Left ventricle myocardium inferior (tissue), 1 donor: ENCODE data around the gene INHBB. TPM values are rescaled to one million over a fixed set of nuclear protein-coding genes. Genes with fewer than 3 reads are reported as not detected.

ENCODE experiments used
- DNase-seq: peaks from one replicate; pipeline ENCODE4 v3.0.0-alpha.2; 2020
- H3K27ac ChIP-seq: fragments of 200-600 bp; replicated peaks from 2 replicates; pipeline ENCODE4 v1.8.0; 2021
- H3K27me3 ChIP-seq: fragments of 200-600 bp; 2 replicates; pipeline ENCODE4 v1.8.0; 2021; ENCODE audit warnings: low read depth
- H3K36me3 ChIP-seq: fragments of 200-600 bp; 2 replicates; pipeline ENCODE4 v1.8.0; 2021
- H3K4me1 ChIP-seq: fragments of 200-600 bp; 2 replicates; pipeline ENCODE4 v1.8.0; 2021
- H3K4me3 ChIP-seq: fragments of 200-600 bp; 2 replicates; pipeline ENCODE4 v1.8.0; 2021; ENCODE audit warnings: mild to moderate bottlenecking, moderate library complexity
- H3K9me3 ChIP-seq: fragments of 200-600 bp; replicated peaks from 2 replicates; pipeline ENCODE4 v1.8.0; 2021
- CTCF ChIP-seq: fragments of 200-600 bp; IDR thresholded peaks from 2 replicates; pipeline ENCODE4 v1.8.0; 2021; ENCODE audit warnings: antibody characterized with exemption, mild to moderate bottlenecking, borderline replicate concordance
- intact Hi-C: fragments of 100-400 bp; cut with micrococcal nuclease; formaldehyde crosslinking; loops from one replicate; pipeline ENCODE4 v1.11.0; 2022
- long read RNA-seq: library from polyadenylated mRNA; unstranded; transcript quantifications from one replicate; pipeline ENCODE4 v2.0.0, GENCODE V29; 2021
- total RNA-seq: library from RNA; stranded (reverse); fragmentation: NEBNext Ultra II Directional; extraction: Animal tissue kit (Norgen Biotek cat#: 25700); gene quantifications from one replicate; pipeline ENCODE4 v1.2.1, GENCODE V29; 2021
- donor health status: DM: no; HTN: yes; CAD: no; lungs with severe emphysema.

INHBB gene
- 3.2 TPM for total RNA-seq
- long read RNA-seq, partial matches to known transcripts = 0 of 1 reads
- long read RNA-seq, other reads (novel, unspliced or antisense) = 1 of 1 reads

GRCh38 chr2:120346026-120346666, at the start of gene INHBB:
Gene INHBB (plus strand): TSS chr2:120346136. CDS start chr2:120346189, 53 bp downstream.
- no peaks in the 10 kb centered on the region for H3K36me3 ChIP-seq
- peak within 1 kb of the TSS; percentile 55 for H3K27ac ChIP-seq
- peaks cover 98% of the 10 kb centered on the region for H3K27me3 ChIP-seq
- H3K9me3 ChIP-seq = no peaks in the 10 kb centered on the region
- H3K4me3 ChIP-seq = peak within 1 kb of the TSS; percentile 68
- TF ChIP-seq CTCF = no peak
- H3K4me1 ChIP-seq = peaks cover 42% of the 10 kb centered on the region
- intact Hi-C loops = no loop called here
- no peak for DNase-seq

GRCh38 chr2:120298173-120298835, 47.6 kb upstream of the INHBB start:
- no peaks in the 10 kb centered on the region for H3K27me3 ChIP-seq
- no peak overlapping the region for H3K4me3 ChIP-seq
- no peak for DNase-seq
- peaks cover 9% of the 10 kb centered on the region for H3K4me1 ChIP-seq
- H3K36me3 ChIP-seq = peaks cover 58% of the 10 kb centered on the region
- no peak for TF ChIP-seq CTCF
- H3K27ac ChIP-seq = no peak overlapping the region
- intact Hi-C loops = no loop called here
- no peaks in the 10 kb centered on the region for H3K9me3 ChIP-seq

GRCh38 chr2:120299004-120299403, 46.9 kb upstream of the INHBB start:
- no peak for TF ChIP-seq CTCF
- Histone ChIP-seq H3K4me1 (peaks cover 2% of the 10 kb centered on the region), H3K27me3 (no peaks in the 10 kb centered on the region), H3K36me3 (peaks cover 54% of the 10 kb centered on the region), H3K9me3 (no peaks in the 10 kb centered on the region), H3K4me3 (no peak overlapping the region), H3K27ac (no peak overlapping the region)
- no peak for DNase-seq
- intact Hi-C loops = no loop called here

GRCh38 chr2:120299561-120299960, 46.4 kb upstream of the INHBB start:
- DNase-seq = no peak
- intact Hi-C loops = no loop called here
- no peak for TF ChIP-seq CTCF
- Histone ChIP-seq H3K36me3 (peaks cover 50% of the 10 kb centered on the region), H3K4me3 (no peak overlapping the region), H3K9me3 (no peaks in the 10 kb centered on the region), H3K27me3 (no peaks in the 10 kb centered on the region), H3K4me1 (no peaks in the 10 kb centered on the region), H3K27ac (no peak overlapping the region)

- Histone ChIP-seq H3K27ac (no peak overlapping the region), H3K9me3 (no peaks in the 10 kb centered on the region), H3K27me3 (no peaks in the 10 kb centered on the region), H3K4me3 (no peak overlapping the region), H3K4me1 (no peaks in the 10 kb centered on the region), H3K36me3 (peaks cover 46% of the 10 kb centered on the region)
- TF ChIP-seq CTCF = no peak
- intact Hi-C loops = no loop called here
- DNase-seq = no peak
Observed at GRCh38 chr2:120300385-120300784, 45.6 kb upstream of the INHBB start.
